GM21737 (cell line): ENCODE data around the gene C1QC.

Source experiments
- ATAC-seq: cut with Tn5 transposase; IDR thresholded peaks from one replicate; pipeline ENCODE4 v1.9.1; 2021; ENCODE audit warnings: mild to moderate bottlenecking, moderate library complexity; ENCODE audit not compliant: unreplicated experiment

Gene C1QC

GRCh38 chr1:22618056-22618455 lies 25.4 kb upstream of the C1QC start:
- no peak for ATAC-seq

GRCh38 chr1:22619252-22619651 lies 24.2 kb upstream of the C1QC start:
- ATAC-seq = no peak

GRCh38 chr1:22619798-22620197 lies 23.6 kb upstream of the C1QC start:
- ATAC-seq = no peak

GRCh38 chr1:22621761-22622160 lies 21.7 kb upstream of the C1QC start:
- no peak for ATAC-seq

- ATAC-seq = no peak
Observed at GRCh38 chr1:22625262-22625925, 18.0 kb upstream of the C1QC start.

GRCh38 chr1:22626237-22627157 lies 16.9 kb upstream of the C1QC start:
- ATAC-seq = no peak

GRCh38 chr1:22627331-22627730 lies 16.1 kb upstream of the C1QC start:
- no peak for ATAC-seq

- ATAC-seq = no peak
Observed at GRCh38 chr1:22628698-22629444, 14.6 kb upstream of the C1QC start.

GRCh38 chr1:22629886-22630285 lies 13.5 kb upstream of the C1QC start:
- no peak for ATAC-seq

- ATAC-seq = no peak
Observed at GRCh38 chr1:22633697-22634463, 9.6 kb upstream of the C1QC start.

- ATAC-seq = no peak
Observed at GRCh38 chr1:22635436-22635835, 8.0 kb upstream of the C1QC start.

GRCh38 chr1:22636353-22636752 lies 7.1 kb upstream of the C1QC start, which contains the start of gene C1QA:
Gene C1QA (plus strand): TSS chr1:22636628. CDS start chr1:22637617, 989 bp downstream.
- ATAC-seq = no peak

- ATAC-seq = no peak
Observed at GRCh38 chr1:22636927-22637326, 6.5 kb upstream of the C1QC start.

GRCh38 chr1:22637907-22638445 lies 5.5 kb upstream of the C1QC start:
- ATAC-seq = no peak

GRCh38 chr1:22638476-22639234 lies 4.8 kb upstream of the C1QC start:
- ATAC-seq = no peak

- ATAC-seq = no peak
Observed at GRCh38 chr1:22639286-22639685, 4.1 kb upstream of the C1QC start.

GRCh38 chr1:22641247-22641646 lies 2.2 kb upstream of the C1QC start:
- ATAC-seq = no peak

GRCh38 chr1:22641906-22642636 lies 1.4 kb upstream of the C1QC start:
- ATAC-seq = no peak

GRCh38 chr1:22643928-22644327 lies 495 bp downstream of the C1QC start:
- no peak for ATAC-seq
